ENCODE data around the gene DHCR24. TPM values are rescaled to one million over a fixed set of nuclear protein-coding genes. Genes with fewer than 3 reads are reported as not detected.

DHCR24 gene
- total RNA-seq, 2 donors from 2014 or later: 152 to 154 TPM

GRCh38 chr1:54929700-54930099, 42.7 kb upstream of the DHCR24 start:
- H3K4me3 ChIP-seq: no peak overlapping the region
- no peak for DNase-seq (ENCODE audit: low spot score)
- H3K36me3 ChIP-seq: no peaks in the 10 kb centered on the region
- H3K27me3 ChIP-seq (replicated peaks; ENCODE audit: insufficient read depth): no peaks in the 10 kb centered on the region
- no peak overlapping the region for H3K27ac ChIP-seq
- no peaks in the 10 kb centered on the region for H3K9me3 ChIP-seq
- H3K4me1 ChIP-seq (replicated peaks): no peaks in the 10 kb centered on the region
- TF ChIP-seq POLR2A (IDR thresholded peaks at IDR 0.05) (no peak), POLR2AphosphoS5 (IDR thresholded peaks at IDR 0.05) (no peak), CTCF (IDR thresholded peaks at IDR 0.05) (no peak)
- intact Hi-C loops (cut with DNase I): no loop called here

- 90% methylated on average over 2 of the region's 2 CpGs for WGBS
- no peak for DNase-seq (ENCODE audit: low spot score)
- Histone ChIP-seq H3K9me3 (no peaks in the 10 kb centered on the region), H3K36me3 (no peaks in the 10 kb centered on the region), H3K27ac (no peak overlapping the region), H3K4me1 (replicated peaks) (no peaks in the 10 kb centered on the region), H3K4me3 (no peak overlapping the region), H3K27me3 (replicated peaks; ENCODE audit: insufficient read depth) (no peaks in the 10 kb centered on the region)
- intact Hi-C loops (cut with DNase I): no loop called here
- TF ChIP-seq POLR2A (IDR thresholded peaks at IDR 0.05): no peak
- no peak for TF ChIP-seq POLR2AphosphoS5 (IDR thresholded peaks at IDR 0.05)
- TF ChIP-seq CTCF (IDR thresholded peaks at IDR 0.05): no peak
These were observed 41.3 kb upstream of the DHCR24 start for GRCh38 chr1:54928327-54928726.

- no peaks in the 10 kb centered on the region for H3K36me3 ChIP-seq
- no peaks in the 10 kb centered on the region for H3K27me3 ChIP-seq (replicated peaks; ENCODE audit: insufficient read depth)
- H3K4me3 ChIP-seq: no peak overlapping the region
- peak; percentile 69 for DNase-seq (ENCODE audit: low spot score)
- intact Hi-C loops (cut with DNase I): no loop called here
- H3K4me1 ChIP-seq (replicated peaks): no peaks in the 10 kb centered on the region
- no peak for TF ChIP-seq POLR2A (IDR thresholded peaks at IDR 0.05)
- TF ChIP-seq POLR2AphosphoS5 (IDR thresholded peaks at IDR 0.05): peak; percentile 76
- WGBS: 74% methylated on average over 8 of the region's 8 CpGs
- H3K27ac ChIP-seq: peak overlapping the region; percentile 6 to 35
- no peaks in the 10 kb centered on the region for H3K9me3 ChIP-seq
These were observed 40.7 kb upstream of the DHCR24 start for GRCh38 chr1:54927472-54928240.

GRCh38 chr1:54926970-54927369, 40.0 kb upstream of the DHCR24 start:
- TF ChIP-seq POLR2A (IDR thresholded peaks at IDR 0.05): no peak
- no peak for TF ChIP-seq POLR2AphosphoS5 (IDR thresholded peaks at IDR 0.05)
- no peak for TF ChIP-seq CTCF (IDR thresholded peaks at IDR 0.05)
- H3K4me3 ChIP-seq: no peak overlapping the region
- 53% methylated on average over 2 of the region's 2 CpGs for WGBS
- peak overlapping the region; percentile 6 to 35 for H3K27ac ChIP-seq
- intact Hi-C loops (cut with DNase I): no loop called here
- no peaks in the 10 kb centered on the region for H3K9me3 ChIP-seq
- no peaks in the 10 kb centered on the region for H3K36me3 ChIP-seq
- DNase-seq (ENCODE audit: low spot score): no peak
- H3K4me1 ChIP-seq (replicated peaks): no peaks in the 10 kb centered on the region
- H3K27me3 ChIP-seq (replicated peaks; ENCODE audit: insufficient read depth): no peaks in the 10 kb centered on the region

GRCh38 chr1:54922921-54923421, 36.0 kb upstream of the DHCR24 start:
- peak overlapping the region; percentile 64 to 68 for H3K27ac ChIP-seq

More at GRCh38 chr1:54922921-54923421, 36.0 kb upstream of the DHCR24 start:
- Histone ChIP-seq H3K27me3 (replicated peaks; ENCODE audit: insufficient read depth) (no peaks in the 10 kb centered on the region), H3K9me3 (no peaks in the 10 kb centered on the region), H3K4me1 (replicated peaks) (no peaks in the 10 kb centered on the region), H3K4me3 (no peak overlapping the region), H3K36me3 (no peaks in the 10 kb centered on the region)
- WGBS: 41% methylated on average over 2 of the region's 2 CpGs
- TF ChIP-seq POLR2A (IDR thresholded peaks at IDR 0.05): no peak
- peak in 1 of 4 experiments; percentile 9 for TF ChIP-seq CTCF (IDR thresholded peaks at IDR 0.05)
- peak; percentile 92 for TF ChIP-seq POLR2AphosphoS5 (IDR thresholded peaks at IDR 0.05)
- intact Hi-C loops (cut with DNase I): no loop called here
- DNase-seq (ENCODE audit: low spot score): peak; percentile 66
